Measurements from ENCODE around the gene RNF215. TPM values are rescaled to one million over a fixed set of nuclear protein-coding genes. Genes with fewer than 3 reads are reported as not detected.

RNF215 gene
- total and polyA plus RNA-seq, 2 of the 13 experiments (the other 11 are each of a cell fraction or from before 2014, with no cell fraction given), result 5.3 to 6.1 TPM

DNA sequence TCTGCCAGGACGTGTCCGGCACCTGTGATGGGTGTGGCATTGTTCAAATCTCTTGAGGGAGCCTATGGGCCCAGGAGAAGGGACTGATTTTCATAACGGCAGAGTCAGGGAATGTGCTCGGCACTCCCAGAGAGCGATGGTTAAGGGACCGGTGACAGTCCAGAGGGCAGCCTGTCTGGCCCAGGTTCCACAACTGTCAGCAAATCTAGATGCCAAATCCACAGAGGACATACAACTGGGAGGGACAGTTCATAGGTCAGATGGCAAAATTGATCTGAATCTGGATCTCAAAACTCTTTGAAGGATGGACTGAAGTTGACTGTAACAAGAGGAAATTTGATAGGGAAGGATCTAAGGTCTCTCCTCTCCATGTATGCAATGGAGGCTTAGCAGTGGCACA lies 17.1 kb upstream of the RNF215 start (continued):
- TF ChIP-seq, protein P1, sequence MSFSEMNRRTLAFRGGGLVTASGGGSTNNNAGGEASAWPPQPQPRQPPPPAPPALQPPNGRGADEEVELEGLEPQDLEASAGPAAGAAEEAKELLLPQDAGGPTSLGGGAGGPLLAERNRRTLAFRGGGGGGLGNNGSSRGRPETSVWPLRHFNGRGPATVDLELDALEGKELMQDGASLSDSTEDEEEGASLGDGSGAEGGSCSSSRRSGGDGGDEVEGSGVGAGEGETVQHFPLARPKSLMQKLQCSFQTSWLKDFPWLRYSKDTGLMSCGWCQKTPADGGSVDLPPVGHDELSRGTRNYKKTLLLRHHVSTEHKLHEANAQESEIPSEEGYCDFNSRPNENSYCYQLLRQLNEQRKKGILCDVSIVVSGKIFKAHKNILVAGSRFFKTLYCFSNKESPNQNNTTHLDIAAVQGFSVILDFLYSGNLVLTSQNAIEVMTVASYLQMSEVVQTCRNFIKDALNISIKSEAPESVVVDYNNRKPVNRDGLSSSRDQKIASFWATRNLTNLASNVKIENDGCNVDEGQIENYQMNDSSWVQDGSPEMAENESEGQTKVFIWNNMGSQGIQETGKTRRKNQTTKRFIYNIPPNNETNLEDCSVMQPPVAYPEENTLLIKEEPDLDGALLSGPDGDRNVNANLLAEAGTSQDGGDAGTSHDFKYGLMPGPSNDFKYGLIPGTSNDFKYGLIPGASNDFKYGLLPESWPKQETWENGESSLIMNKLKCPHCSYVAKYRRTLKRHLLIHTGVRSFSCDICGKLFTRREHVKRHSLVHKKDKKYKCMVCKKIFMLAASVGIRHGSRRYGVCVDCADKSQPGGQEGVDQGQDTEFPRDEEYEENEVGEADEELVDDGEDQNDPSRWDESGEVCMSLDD (CRISPR knock-in tag; IDR thresholded peaks at IDR 0.05; ENCODE audit: borderline replicate concordance), result no peak
- TF ChIP-seq ZNF234 (CRISPR knock-in tag; conservative IDR thresholded peaks at IDR 0.05) (no peak), ZSCAN31 (CRISPR knock-in tag; IDR thresholded peaks at IDR 0.05; ENCODE audit: low read depth) (no peak), E2F2 (CRISPR knock-in tag; IDR thresholded peaks at IDR 0.05; ENCODE audit: borderline replicate concordance) (no peak), ZNF510 (CRISPR knock-in tag; IDR thresholded peaks at IDR 0.05; ENCODE audit: low read depth) (no peak), PRMT3 (CRISPR knock-in tag; IDR thresholded peaks at IDR 0.05; ENCODE audit: borderline replicate concordance, low read depth) (no peak), SNAI1 (CRISPR knock-in tag; IDR thresholded peaks at IDR 0.05; ENCODE audit: borderline replicate concordance) (no peak), FIP1L1 (IDR thresholded peaks at IDR 0.05; ENCODE audit: borderline replicate concordance, insufficient read depth, low read depth, low read length) (no peak), TSC22D2 (CRISPR knock-in tag; IDR thresholded peaks at IDR 0.05; ENCODE audit: borderline replicate concordance) (no peak), PREB (CRISPR knock-in tag; IDR thresholded peaks at IDR 0.05) (no peak), POGZ (CRISPR knock-in tag; IDR thresholded peaks at IDR 0.05) (no peak; the same call in 1 of the 2 replicates), HBP1 (CRISPR knock-in tag; IDR thresholded peaks at IDR 0.05; ENCODE audit: low read depth) (no peak), ZNF432 (CRISPR knock-in tag; IDR thresholded peaks at IDR 0.05; ENCODE audit: borderline replicate concordance) (no peak), MIER2 (CRISPR knock-in tag; IDR thresholded peaks at IDR 0.05) (no peak), GLMP (CRISPR knock-in tag; IDR thresholded peaks at IDR 0.05; ENCODE audit: borderline replicate concordance) (no peak), NR2F6 (IDR thresholded peaks at IDR 0.05) (peak; percentile 69; the same call in 1 of the 2 replicates), NR2F6 (CRISPR knock-in tag; IDR thresholded peaks at IDR 0.05) (peak; percentile 74), KDM4B (CRISPR knock-in tag; IDR thresholded peaks at IDR 0.05) (no peak)
- TF ChIP-seq, protein P2, sequence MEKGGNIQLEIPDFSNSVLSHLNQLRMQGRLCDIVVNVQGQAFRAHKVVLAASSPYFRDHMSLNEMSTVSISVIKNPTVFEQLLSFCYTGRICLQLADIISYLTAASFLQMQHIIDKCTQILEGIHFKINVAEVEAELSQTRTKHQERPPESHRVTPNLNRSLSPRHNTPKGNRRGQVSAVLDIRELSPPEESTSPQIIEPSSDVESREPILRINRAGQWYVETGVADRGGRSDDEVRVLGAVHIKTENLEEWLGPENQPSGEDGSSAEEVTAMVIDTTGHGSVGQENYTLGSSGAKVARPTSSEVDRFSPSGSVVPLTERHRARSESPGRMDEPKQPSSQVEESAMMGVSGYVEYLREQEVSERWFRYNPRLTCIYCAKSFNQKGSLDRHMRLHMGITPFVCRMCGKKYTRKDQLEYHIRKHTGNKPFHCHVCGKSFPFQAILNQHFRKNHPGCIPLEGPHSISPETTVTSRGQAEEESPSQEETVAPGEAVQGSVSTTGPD (CRISPR knock-in tag; IDR thresholded peaks at IDR 0.05), result peak; percentile 59; the same call in 1 of the 2 replicates
